ENCODE measurements around the gene STPG3.

The STPG3 gene

GRCh38 chr9:137213160-137214060 lies 37.7 kb upstream of the STPG3 start:
- no peak overlapping the region for H3K27ac ChIP-seq
- TF ChIP-seq CTCF (IDR thresholded peaks at IDR 0.05) (peak; percentile 38), ZFX (IDR thresholded peaks at IDR 0.05; ENCODE audit: borderline replicate concordance) (no peak)

- no peak overlapping the region for H3K27ac ChIP-seq
- TF ChIP-seq CTCF (IDR thresholded peaks at IDR 0.05), result no peak
- no peak for TF ChIP-seq ZFX (IDR thresholded peaks at IDR 0.05; ENCODE audit: borderline replicate concordance)
Measured at GRCh38 chr9:137214620-137215019, 36.5 kb upstream of the STPG3 start.

GRCh38 chr9:137215196-137215986 lies 35.7 kb upstream of the STPG3 start:
- no peak for TF ChIP-seq CTCF (IDR thresholded peaks at IDR 0.05)
- no peak for TF ChIP-seq ZFX (IDR thresholded peaks at IDR 0.05; ENCODE audit: borderline replicate concordance)
- H3K27ac ChIP-seq, result no peak overlapping the region

GRCh38 chr9:137216188-137216965 lies 34.7 kb upstream of the STPG3 start:
- H3K27ac ChIP-seq, result peak overlapping the region; percentile 97
- TF ChIP-seq CTCF (IDR thresholded peaks at IDR 0.05) (no peak), ZFX (IDR thresholded peaks at IDR 0.05; ENCODE audit: borderline replicate concordance) (no peak)

GRCh38 chr9:137217276-137218211 lies 33.5 kb upstream of the STPG3 start:
- TF ChIP-seq CTCF (IDR thresholded peaks at IDR 0.05), result peak; percentile 10; the same call in 1 of the 2 replicates
- no peak for TF ChIP-seq ZFX (IDR thresholded peaks at IDR 0.05; ENCODE audit: borderline replicate concordance)

GRCh38 chr9:137218212-137218753 lies 32.8 kb upstream of the STPG3 start:
- TF ChIP-seq ZFX (IDR thresholded peaks at IDR 0.05; ENCODE audit: borderline replicate concordance) (no peak), CTCF (IDR thresholded peaks at IDR 0.05) (no peak; the same call in 1 of the 2 replicates)
- peak overlapping the region; percentile 97 for H3K27ac ChIP-seq

More at GRCh38 chr9:137217276-137218211, 33.5 kb upstream of the STPG3 start:
- H3K27ac ChIP-seq, result peak overlapping the region; percentile 97
